Mesenteric fat pad (tissue), 1 donor: Measurements from ENCODE around the gene CEP131. TPM values are rescaled to one million over a fixed set of nuclear protein-coding genes. Genes with fewer than 3 reads are reported as not detected.

ENCODE experiments used
- DNase-seq: peaks from one replicate; pipeline ENCODE4 v3.0.0-alpha.2; 2020; ENCODE audit warnings: low spot score
- total RNA-seq: library from RNA; stranded (reverse); fragmentation: NEBNext Ultra II Directional; extraction: Animal tissue kit (Norgen Biotek cat#: 25700); gene quantifications from one replicate; pipeline ENCODE4 v1.2.1, GENCODE V29; 2021
- donor health status: DM: yes; HTN: yes; CAD: no.

CEP131 gene
- total RNA-seq, 1 donor from 2014 or later = 3.4 TPM

DNA sequence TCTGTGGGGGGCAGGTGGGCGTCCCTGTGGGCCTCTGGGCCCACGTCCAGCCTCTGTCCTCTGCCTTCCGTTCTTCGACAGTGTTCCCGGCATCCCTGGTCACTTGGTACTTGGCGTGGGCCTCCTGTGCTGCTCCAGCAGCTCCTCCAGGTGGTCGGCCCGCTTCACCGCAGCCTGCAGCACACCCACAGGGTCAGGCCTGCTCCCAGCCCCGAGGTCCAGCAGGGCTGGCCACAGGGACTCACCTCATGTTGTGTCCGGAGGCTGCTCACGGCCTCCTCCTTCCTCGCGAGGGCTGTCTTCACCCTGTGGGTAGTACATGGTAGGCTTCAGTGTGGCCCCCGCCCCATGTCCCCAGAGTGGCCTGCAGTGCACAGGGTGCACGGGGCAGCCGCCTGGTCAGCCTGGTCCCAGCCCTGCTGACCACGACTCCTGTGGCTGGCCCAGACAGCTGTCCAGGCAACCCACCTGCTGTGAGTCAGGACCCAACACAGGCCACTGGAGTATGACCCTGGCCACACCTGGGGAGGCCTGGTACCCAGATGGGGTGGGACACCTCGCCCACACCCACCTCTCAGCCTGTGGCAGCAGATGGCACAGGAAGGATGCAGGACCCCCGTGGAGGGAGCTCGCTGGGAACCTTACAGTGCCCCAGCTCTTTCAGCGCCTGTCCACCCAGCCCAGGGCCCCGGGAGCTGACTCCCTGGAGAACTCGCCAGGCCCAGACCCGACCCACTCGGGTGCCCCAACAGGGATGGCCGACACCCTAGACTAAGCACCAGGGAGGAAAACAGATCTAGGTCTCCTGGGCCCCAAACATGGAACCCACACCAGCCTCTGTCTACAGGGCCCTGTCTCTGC is 32.9 kb downstream of the CEP131 start:
- no peak for DNase-seq

- DNase-seq = no peak
These were observed 33.7 kb downstream of the CEP131 start for GRCh38 chr17:81189016-81189415.

- DNase-seq = no peak
These were observed 34.3 kb downstream of the CEP131 start for GRCh38 chr17:81188491-81188840.

GRCh38 chr17:81187586-81188490 is 34.9 kb downstream of the CEP131 start:
- DNase-seq = no peak

DNA sequence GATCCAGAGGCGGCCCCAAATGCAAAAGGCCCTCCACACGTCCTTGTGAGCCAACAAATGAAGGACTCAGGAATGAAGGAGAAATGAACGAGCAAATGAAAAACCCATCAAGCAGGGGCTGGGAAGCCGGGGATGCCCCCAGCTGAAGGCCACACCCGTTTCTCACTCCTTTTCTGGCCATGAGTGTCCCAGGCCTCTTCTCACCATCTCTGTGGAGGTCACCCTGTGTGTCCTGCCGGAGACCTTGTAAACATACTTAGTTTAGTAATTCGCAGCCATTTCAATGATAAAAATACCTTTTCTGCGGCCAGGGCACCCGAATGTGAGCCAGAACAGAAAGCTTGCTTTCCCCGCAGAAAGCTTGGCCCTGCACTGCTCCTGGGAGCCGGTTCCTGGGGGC is 35.6 kb downstream of the CEP131 start:
- DNase-seq = no peak

- DNase-seq = no peak
These were observed 36.6 kb downstream of the CEP131 start for GRCh38 chr17:81186203-81186602.

GRCh38 chr17:81184555-81184954 is 38.2 kb downstream of the CEP131 start:
- DNase-seq = no peak

DNA sequence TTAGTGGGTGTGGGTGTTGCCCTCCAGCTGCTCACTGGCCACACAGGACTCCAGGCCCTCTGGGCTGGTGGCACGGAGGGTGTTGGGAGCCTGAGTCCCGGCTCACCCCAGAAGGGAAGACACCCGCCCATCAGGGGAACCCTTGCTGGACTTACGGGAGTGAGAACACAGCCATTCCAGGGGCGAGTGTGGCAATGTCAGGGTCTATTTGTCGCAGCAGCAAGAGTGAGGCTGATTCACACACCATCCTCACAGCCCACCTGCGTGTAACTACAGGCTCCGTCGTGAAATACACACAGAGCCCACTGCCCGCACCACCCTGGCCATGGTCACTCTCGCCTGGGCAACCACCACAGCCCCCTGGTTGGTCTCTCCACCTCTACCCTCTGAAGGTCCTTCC is 39.0 kb downstream of the CEP131 start:
- no peak for DNase-seq

GRCh38 chr17:81183316-81183715 is 39.4 kb downstream of the CEP131 start:
- no peak for DNase-seq

- no peak for DNase-seq
These were observed 40.2 kb downstream of the CEP131 start for GRCh38 chr17:81182596-81182995.

GRCh38 chr17:81181811-81182185 is 41.0 kb downstream of the CEP131 start:
- DNase-seq = no peak

DNA sequence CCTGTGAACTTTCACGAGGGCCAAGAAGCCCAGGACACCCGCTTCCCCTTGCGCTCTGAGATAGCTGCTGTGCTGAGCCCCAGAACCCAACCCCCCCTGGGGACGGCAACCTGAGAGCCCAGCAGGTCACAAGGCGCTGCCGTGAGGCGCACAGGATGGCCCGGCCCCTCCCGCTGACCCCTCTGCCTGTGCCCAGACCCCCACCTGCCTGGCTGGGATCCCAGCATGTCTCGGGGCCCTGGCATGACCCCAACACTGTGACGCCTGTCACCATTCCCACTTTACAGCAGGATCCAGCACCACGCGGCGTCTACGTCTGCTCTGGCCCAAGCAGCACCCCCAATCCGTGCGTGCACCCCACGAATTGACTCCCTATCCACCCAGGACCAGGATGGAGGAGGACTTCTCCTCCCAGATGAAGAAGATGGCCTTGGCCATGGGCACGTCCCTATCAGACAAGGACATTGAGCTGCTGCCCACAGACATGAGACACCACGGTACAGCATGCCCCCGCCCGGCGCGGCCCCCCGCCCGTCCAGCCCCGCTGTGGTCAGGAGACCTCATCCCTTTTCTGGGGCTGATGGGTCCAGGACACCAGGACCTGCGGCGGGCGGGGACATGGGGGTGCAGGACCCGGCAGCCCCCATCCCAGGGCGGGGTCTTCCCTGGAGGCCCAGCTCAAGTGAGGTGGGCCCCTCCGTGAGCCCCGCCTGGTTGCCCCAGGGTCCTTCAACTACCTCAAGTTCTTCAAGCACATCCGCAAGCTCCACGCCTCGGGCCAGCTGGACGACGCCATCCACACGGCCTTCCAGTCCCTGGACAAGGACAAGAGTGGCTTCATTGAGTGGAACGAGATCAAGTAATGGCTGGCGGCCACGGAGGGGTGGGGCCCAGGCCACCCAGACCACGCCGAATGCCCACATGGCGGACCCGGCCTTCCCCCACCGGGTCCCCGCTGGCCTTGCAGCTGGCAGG is 41.6 kb downstream of the CEP131 start:
- no peak for DNase-seq

DNA sequence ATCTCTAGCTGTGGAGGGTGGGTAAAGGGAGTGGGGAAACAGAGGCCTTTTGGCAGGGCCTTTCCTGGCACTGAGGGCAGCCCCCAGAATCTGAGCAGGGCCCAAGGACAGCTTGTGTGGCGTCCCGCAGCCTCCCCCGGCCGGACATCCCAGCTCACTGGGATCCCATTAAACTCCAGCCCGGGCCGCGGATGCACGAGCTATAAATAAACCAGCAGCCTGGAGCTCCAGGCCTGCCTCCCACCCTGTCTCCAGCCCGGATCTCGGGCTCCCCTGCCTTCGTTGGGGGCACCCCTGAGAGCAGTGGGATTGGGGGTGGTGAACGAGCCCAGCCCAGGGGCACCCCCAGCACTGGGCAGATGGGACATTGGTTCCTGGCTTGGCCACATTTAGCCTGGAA is 42.9 kb downstream of the CEP131 start:
- DNase-seq = no peak

DNA sequence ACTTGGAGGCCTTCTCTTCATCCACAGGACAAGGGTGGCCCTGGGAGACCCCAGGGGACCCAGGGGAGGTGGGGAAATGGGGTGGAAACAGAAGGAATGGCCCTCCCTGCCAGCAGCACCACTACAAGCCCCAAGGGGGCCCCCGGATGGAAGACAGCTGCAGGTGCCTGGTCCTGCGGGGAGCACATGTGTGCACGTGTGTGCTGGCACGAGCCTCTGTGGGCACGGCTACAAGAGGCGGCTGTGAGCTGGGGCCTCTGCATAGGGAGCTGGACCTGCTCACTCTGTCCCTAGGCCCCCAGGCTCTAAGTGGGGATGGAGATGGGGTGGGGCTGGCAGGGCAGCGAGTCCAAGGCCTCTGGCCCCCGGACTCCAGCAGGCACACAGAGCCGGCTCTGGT is 43.5 kb downstream of the CEP131 start:
- no peak for DNase-seq

GRCh38 chr17:81178136-81179091 is 44.4 kb downstream of the CEP131 start:
- no peak for DNase-seq

DNA sequence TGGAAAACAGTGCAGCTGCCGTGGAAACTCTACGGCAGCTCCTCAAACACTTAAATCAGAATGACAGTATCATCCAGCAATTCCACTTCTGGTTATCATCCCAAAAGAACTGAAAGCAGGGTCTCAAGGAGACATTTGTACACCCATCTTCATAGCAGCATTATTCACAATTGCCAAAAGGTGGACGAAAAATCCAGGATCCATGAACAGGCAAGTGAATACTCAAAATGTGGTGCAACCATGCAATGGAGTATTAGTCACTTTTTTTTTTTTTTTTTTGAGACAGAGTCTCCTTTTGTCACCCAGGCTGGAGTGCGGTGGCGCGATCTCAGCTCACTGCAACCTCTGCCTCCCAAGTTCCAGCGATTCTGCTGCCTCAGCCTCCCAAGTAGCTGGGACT is 46.1 kb downstream of the CEP131 start:
- DNase-seq = no peak

GRCh38 chr17:81173762-81174155 is 49.0 kb downstream of the CEP131 start:
- DNase-seq = no peak

GRCh38 chr17:81173052-81173761 is 49.6 kb downstream of the CEP131 start:
- DNase-seq = no peak

- no peak for DNase-seq
These were observed 50.8 kb downstream of the CEP131 start for GRCh38 chr17:81171941-81172340.
